ENCODE results near the gene EPB41L5.

DNA sequence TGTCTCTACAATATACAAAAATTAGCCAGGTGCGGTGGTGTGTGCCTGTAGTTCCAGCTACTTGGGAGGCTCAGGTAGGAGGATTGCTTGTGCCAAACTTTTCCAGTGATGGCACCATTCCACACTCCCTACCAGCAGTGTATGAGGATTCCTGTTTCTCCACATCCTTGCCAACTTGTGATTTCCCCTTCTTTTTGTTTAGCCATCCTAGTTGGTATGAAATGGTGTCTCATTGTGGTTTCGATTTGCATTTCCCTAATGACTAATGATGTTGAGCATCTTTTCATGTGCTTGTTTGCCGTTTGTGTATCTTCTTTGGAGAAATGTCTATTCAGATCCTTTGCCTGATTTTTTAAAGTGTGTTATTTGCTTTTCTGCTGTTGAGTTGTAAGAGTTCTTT is 41.0 kb downstream of the EPB41L5 start:
- TF ChIP-seq FOXM1 (IDR thresholded peaks at IDR 0.05; ENCODE audit: borderline replicate concordance) (no peak), ELF4 (IDR thresholded peaks at IDR 0.05) (no peak), SUZ12 (IDR thresholded peaks at IDR 0.05) (no peak), SP1 (IDR thresholded peaks at IDR 0.05) (no peak), ZNF384 (IDR thresholded peaks at IDR 0.05) (no peak), FOXA1 (IDR thresholded peaks at IDR 0.05) (no peak)
- TF ChIP-seq, protein P1, sequence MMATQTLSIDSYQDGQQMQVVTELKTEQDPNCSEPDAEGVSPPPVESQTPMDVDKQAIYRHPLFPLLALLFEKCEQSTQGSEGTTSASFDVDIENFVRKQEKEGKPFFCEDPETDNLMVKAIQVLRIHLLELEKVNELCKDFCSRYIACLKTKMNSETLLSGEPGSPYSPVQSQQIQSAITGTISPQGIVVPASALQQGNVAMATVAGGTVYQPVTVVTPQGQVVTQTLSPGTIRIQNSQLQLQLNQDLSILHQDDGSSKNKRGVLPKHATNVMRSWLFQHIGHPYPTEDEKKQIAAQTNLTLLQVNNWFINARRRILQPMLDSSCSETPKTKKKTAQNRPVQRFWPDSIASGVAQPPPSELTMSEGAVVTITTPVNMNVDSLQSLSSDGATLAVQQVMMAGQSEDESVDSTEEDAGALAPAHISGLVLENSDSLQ (IDR thresholded peaks at IDR 0.05), result no peak

All from HEK293T (cell line).